GM23338 (cell line): Measurements from ENCODE around the gene TINAG. TPM values are rescaled to one million over a fixed set of nuclear protein-coding genes. Genes with fewer than 3 reads are reported as not detected.

Experiments
- ATAC-seq: fragments of 200-7000 bp; cut with Tn5 transposase; 3 replicates; pipeline ENCODE4 v1.9.1; 2020
- DNase-seq: peaks from one replicate; pipeline ENCODE4 v3.0.0-alpha.2; 2015; ENCODE audit warnings: low spot score
- H2AFZ ChIP-seq: fragments of 200-600 bp; sonication (generic); 2 replicates; pipeline ENCODE4 v1.8.0; 2016; ENCODE audit warnings: antibody characterized with exemption, mild to moderate bottlenecking, moderate library complexity
- H3F3A ChIP-seq: fragments of 200-600 bp; sonication (generic); replicated peaks from 2 replicates; pipeline ENCODE4 v1.8.0; 2017; ENCODE audit warnings: antibody characterized with exemption, mixed run types, low read depth
- H3K27ac ChIP-seq: fragments of 200-600 bp; sonication (generic); 2 replicates; pipeline ENCODE4 v1.6.1; 2016; ENCODE audit warnings: low read depth
- H3K27me3 ChIP-seq: fragments of 200-600 bp; sonication (generic); 2 replicates; pipeline ENCODE4 v1.8.0; 2016; ENCODE audit warnings: mild to moderate bottlenecking, mixed run types, moderate library complexity; ENCODE audit not compliant: insufficient read depth
- H3K36me3 ChIP-seq: fragments of 200-600 bp; sonication (generic); 2 replicates; pipeline ENCODE4 v1.8.0; 2016; ENCODE audit warnings: mild to moderate bottlenecking; ENCODE audit not compliant: insufficient read depth
- H3K4me1 ChIP-seq: fragments of 200-600 bp; sonication (generic); 2 replicates; pipeline ENCODE4 v1.8.0; 2016; ENCODE audit warnings: mild to moderate bottlenecking, moderate library complexity; ENCODE audit not compliant: insufficient read depth
- H3K4me2 ChIP-seq: fragments of 200-600 bp; sonication (generic); 2 replicates; pipeline ENCODE4 v1.7.1; 2017; ENCODE audit warnings: mixed run types
- H3K4me3 ChIP-seq: fragments of 200-600 bp; sonication (generic); 2 replicates; pipeline ENCODE4 v1.6.1; 2016; ENCODE audit warnings: mixed run types
- H3K79me2 ChIP-seq: fragments of 200-600 bp; sonication (generic); replicated peaks from 2 replicates; pipeline ENCODE4 v1.8.0; 2017; ENCODE audit warnings: mild to moderate bottlenecking; ENCODE audit not compliant: insufficient read depth
- H3K9me2 ChIP-seq: fragments of 200-600 bp; sonication (generic); 2 replicates; pipeline ENCODE4 v1.8.0; 2017; ENCODE audit not compliant: insufficient read depth
- H4K20me1 ChIP-seq: fragments of 200-600 bp; sonication (generic); replicated peaks from 2 replicates; pipeline ENCODE4 v1.8.0; 2017; ENCODE audit warnings: mild to moderate bottlenecking; ENCODE audit not compliant: insufficient read depth
- H3K27ac Mint-ChIP-seq: 2 replicates; pipeline ENCODE4 v1.8.0; 2020; ENCODE audit warnings: inconsistent platforms, mild to moderate bottlenecking, moderate library complexity, mixed read lengths
- H3K27me3 Mint-ChIP-seq: 3 replicates; pipeline ENCODE4 v1.8.0; 2022; ENCODE audit warnings: low read depth, mild to moderate bottlenecking, moderate library complexity, mixed read lengths, inconsistent platforms; ENCODE audit not compliant: insufficient read depth, poor library complexity
- H3K36me3 Mint-ChIP-seq: 3 replicates; pipeline ENCODE4 v1.8.0; 2021; ENCODE audit warnings: low read depth, mild to moderate bottlenecking, inconsistent platforms, moderate library complexity, mixed read lengths
- H3K4me1 Mint-ChIP-seq: 3 replicates; pipeline ENCODE4 v1.8.0; 2020; ENCODE audit warnings: mild to moderate bottlenecking, inconsistent platforms, mixed read lengths
- H3K4me3 Mint-ChIP-seq: 3 replicates; pipeline ENCODE4 v1.8.0; 2021; ENCODE audit warnings: moderate library complexity, mild to moderate bottlenecking, inconsistent platforms, mixed read lengths
- H3K9me3 Mint-ChIP-seq: 3 replicates; pipeline ENCODE4 v1.8.0; 2020; ENCODE audit warnings: moderate library complexity, mild to moderate bottlenecking, inconsistent platforms, mixed read lengths
- CREB1 ChIP-seq: fragments of 250-450 bp; sonication (Bioruptor Pico); IDR thresholded peaks from 2 replicates; pipeline ENCODE4 v1.5.0; 2020; ENCODE audit warnings: low read depth, mild to moderate bottlenecking, moderate library complexity
- CTCF ChIP-seq, 2 experiments: fragments of 200-600 bp in 1 of 2; sonication (generic) in 1 of 2; conservative IDR thresholded peaks; 2 replicates each; pipeline versions ENCODE4 v1.5.1 to v1.6.1; 2016 to 2017; ENCODE audit warnings: antibody characterized with exemption in 2 of 2, low read depth in 2 of 2, mild to moderate bottlenecking in 2 of 2, moderate library complexity in 1 of 2
- ETS1 ChIP-seq: IDR thresholded peaks from 2 replicates; pipeline ENCODE4 v1.6.1; 2016; ENCODE audit warnings: antibody characterized with exemption
- EZH2 ChIP-seq: fragments of 200-600 bp; sonication (generic); IDR thresholded peaks from one replicate; pipeline ENCODE4 v1.8.0; 2017; ENCODE audit warnings: antibody characterized with exemption, mild to moderate bottlenecking, low read depth; ENCODE audit not compliant: unreplicated experiment
- EZH2phosphoT487 ChIP-seq: fragments of 200-600 bp; sonication (generic); IDR thresholded peaks from one replicate; pipeline ENCODE4 v1.8.1; 2018; ENCODE audit warnings: antibody characterized with exemption; ENCODE audit not compliant: unreplicated experiment
- JUNB ChIP-seq: IDR thresholded peaks from one replicate; pipeline ENCODE4 v1.6.1; 2016; ENCODE audit warnings: antibody characterized with exemption; ENCODE audit not compliant: unreplicated experiment
- NANOG ChIP-seq: IDR thresholded peaks from 2 replicates; pipeline ENCODE4 v1.6.1; 2016; ENCODE audit warnings: antibody characterized with exemption, borderline replicate concordance
- POLR2AphosphoS5 ChIP-seq: IDR thresholded peaks from 2 replicates; pipeline ENCODE4 v1.6.1; 2016; ENCODE audit warnings: antibody characterized with exemption, low read depth
- ZNF114 ChIP-seq: fragments of 250-450 bp; sonication (Bioruptor Pico); IDR thresholded peaks from 2 replicates; pipeline ENCODE4 v1.5.0; 2020; ENCODE audit warnings: mild to moderate bottlenecking, moderate library complexity
- ZNF331 ChIP-seq: fragments of 250-450 bp; sonication (Bioruptor Pico); IDR thresholded peaks from 2 replicates; pipeline ENCODE4 v1.5.0; 2020; ENCODE audit warnings: low read depth, mild to moderate bottlenecking, moderate library complexity
- polyA plus RNA-seq: library from polyadenylated mRNA; unstranded; fragments of >200 nt; fragmentation: Nextera tagmentation; extraction: Ambion mirVana; gene quantifications from 2 replicates; pipeline ENCODE4 v1.2.1, GENCODE V29; 2016
- total RNA-seq: library from RNA; depleted of rRNA; stranded (reverse); fragments of >200 nt; shearing (Covaris generic); gene quantifications from 2 replicates; pipeline ENCODE4 v1.2.3, GENCODE V29; 2014
- TF ChIP-seq, protein P1 (sequence below): fragments of 250-450 bp; sonication (Bioruptor Pico); IDR thresholded peaks from 2 replicates; pipeline ENCODE4 v1.5.0; 2020; ENCODE audit warnings: mild to moderate bottlenecking, moderate library complexity
- TF ChIP-seq, protein P2 (sequence below): IDR thresholded peaks from one replicate; pipeline ENCODE4 v1.6.1; 2018; ENCODE audit warnings: antibody characterized with exemption; ENCODE audit not compliant: unreplicated experiment

TINAG gene
- total and polyA plus RNA-seq, 2 experiments from 2014 or later, result not detected

GRCh38 chr6:54288474-54288873 is 19.8 kb upstream of the TINAG start (continued):
- TF ChIP-seq CTCF (conservative IDR thresholded peaks at IDR 0.05; ENCODE audit: low read depth in 2 of 2) (no peak), ZNF114 (CRISPR knock-in tag) (no peak), CREB1 (CRISPR knock-in tag) (no peak)

GRCh38 chr6:54289426-54289825 is 18.8 kb upstream of the TINAG start:
- no peak overlapping the region for H3K4me3 Mint-ChIP-seq
- H3K27ac ChIP-seq, result no peak overlapping the region
- H3K27me3 Mint-ChIP-seq, result no peaks in the 10 kb centered on the region
- no peaks in the 10 kb centered on the region for H3K36me3 ChIP-seq
- H4K20me1 ChIP-seq, result no peaks in the 10 kb centered on the region
- peaks cover 25% of the 10 kb centered on the region for H3K4me1 Mint-ChIP-seq
- no peak overlapping the region for H3K4me3 ChIP-seq
- no peaks in the 10 kb centered on the region for H3K4me1 ChIP-seq
- no peaks in the 10 kb centered on the region for H3K9me3 Mint-ChIP-seq
- H3F3A ChIP-seq, result no peaks in the 10 kb centered on the region
- no peaks in the 10 kb centered on the region for H3K36me3 Mint-ChIP-seq
- H3K27ac Mint-ChIP-seq, result no peak overlapping the region
- no peak for DNase-seq
- H3K79me2 ChIP-seq, result no peaks in the 10 kb centered on the region
- ATAC-seq, result no peak
- no peak overlapping the region for H2AFZ ChIP-seq
- peaks cover 4% of the 10 kb centered on the region; the same call in 1 of the 2 replicates for H3K9me2 ChIP-seq
- no peak overlapping the region for H3K4me2 ChIP-seq
- no peaks in the 10 kb centered on the region for H3K27me3 ChIP-seq
- TF ChIP-seq, protein P1, sequence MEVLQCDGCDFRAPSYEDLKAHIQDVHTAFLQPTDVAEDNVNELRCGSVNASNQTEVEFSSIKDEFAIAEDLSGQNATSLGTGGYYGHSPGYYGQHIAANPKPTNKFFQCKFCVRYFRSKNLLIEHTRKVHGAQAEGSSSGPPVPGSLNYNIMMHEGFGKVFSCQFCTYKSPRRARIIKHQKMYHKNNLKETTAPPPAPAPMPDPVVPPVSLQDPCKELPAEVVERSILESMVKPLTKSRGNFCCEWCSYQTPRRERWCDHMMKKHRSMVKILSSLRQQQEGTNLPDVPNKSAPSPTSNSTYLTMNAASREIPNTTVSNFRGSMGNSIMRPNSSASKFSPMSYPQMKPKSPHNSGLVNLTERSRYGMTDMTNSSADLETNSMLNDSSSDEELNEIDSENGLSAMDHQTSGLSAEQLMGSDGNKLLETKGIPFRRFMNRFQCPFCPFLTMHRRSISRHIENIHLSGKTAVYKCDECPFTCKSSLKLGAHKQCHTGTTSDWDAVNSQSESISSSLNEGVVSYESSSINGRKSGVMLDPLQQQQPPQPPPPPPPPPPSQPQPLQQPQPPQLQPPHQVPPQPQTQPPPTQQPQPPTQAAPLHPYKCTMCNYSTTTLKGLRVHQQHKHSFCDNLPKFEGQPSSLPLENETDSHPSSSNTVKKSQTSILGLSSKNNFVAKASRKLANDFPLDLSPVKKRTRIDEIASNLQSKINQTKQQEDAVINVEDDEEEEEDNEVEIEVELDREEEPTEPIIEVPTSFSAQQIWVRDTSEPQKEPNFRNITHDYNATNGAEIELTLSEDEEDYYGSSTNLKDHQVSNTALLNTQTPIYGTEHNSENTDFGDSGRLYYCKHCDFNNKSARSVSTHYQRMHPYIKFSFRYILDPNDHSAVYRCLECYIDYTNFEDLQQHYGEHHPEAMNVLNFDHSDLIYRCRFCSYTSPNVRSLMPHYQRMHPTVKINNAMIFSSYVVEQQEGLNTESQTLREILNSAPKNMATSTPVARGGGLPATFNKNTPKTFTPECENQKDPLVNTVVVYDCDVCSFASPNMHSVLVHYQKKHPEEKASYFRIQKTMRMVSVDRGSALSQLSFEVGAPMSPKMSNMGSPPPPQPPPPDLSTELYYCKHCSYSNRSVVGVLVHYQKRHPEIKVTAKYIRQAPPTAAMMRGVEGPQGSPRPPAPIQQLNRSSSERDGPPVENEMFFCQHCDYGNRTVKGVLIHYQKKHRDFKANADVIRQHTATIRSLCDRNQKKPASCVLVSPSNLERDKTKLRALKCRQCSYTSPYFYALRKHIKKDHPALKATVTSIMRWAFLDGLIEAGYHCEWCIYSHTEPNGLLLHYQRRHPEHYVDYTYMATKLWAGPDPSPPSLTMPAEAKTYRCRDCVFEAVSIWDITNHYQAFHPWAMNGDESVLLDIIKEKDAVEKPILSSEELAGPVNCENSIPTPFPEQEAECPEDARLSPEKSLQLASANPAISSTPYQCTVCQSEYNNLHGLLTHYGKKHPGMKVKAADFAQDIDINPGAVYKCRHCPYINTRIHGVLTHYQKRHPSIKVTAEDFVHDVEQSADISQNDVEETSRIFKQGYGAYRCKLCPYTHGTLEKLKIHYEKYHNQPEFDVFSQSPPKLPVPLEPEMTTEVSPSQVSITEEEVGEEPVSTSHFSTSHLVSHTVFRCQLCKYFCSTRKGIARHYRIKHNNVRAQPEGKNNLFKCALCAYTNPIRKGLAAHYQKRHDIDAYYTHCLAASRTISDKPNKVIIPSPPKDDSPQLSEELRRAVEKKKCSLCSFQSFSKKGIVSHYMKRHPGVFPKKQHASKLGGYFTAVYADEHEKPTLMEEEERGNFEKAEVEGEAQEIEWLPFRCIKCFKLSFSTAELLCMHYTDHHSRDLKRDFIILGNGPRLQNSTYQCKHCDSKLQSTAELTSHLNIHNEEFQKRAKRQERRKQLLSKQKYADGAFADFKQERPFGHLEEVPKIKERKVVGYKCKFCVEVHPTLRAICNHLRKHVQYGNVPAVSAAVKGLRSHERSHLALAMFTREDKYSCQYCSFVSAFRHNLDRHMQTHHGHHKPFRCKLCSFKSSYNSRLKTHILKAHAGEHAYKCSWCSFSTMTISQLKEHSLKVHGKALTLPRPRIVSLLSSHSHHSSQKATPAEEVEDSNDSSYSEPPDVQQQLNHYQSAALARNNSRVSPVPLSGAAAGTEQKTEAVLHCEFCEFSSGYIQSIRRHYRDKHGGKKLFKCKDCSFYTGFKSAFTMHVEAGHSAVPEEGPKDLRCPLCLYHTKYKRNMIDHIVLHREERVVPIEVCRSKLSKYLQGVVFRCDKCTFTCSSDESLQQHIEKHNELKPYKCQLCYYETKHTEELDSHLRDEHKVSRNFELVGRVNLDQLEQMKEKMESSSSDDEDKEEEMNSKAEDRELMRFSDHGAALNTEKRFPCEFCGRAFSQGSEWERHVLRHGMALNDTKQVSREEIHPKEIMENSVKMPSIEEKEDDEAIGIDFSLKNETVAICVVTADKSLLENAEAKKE (CRISPR knock-in tag), result no peak
- TF ChIP-seq EZH2 (no peak), ETS1 (no peak), ZNF114 (CRISPR knock-in tag) (no peak), CREB1 (CRISPR knock-in tag) (no peak), ZNF331 (CRISPR knock-in tag) (no peak), NANOG (no peak), JUNB (no peak), POLR2AphosphoS5 (no peak), EZH2phosphoT487 (no peak)
- TF ChIP-seq, protein P2, sequence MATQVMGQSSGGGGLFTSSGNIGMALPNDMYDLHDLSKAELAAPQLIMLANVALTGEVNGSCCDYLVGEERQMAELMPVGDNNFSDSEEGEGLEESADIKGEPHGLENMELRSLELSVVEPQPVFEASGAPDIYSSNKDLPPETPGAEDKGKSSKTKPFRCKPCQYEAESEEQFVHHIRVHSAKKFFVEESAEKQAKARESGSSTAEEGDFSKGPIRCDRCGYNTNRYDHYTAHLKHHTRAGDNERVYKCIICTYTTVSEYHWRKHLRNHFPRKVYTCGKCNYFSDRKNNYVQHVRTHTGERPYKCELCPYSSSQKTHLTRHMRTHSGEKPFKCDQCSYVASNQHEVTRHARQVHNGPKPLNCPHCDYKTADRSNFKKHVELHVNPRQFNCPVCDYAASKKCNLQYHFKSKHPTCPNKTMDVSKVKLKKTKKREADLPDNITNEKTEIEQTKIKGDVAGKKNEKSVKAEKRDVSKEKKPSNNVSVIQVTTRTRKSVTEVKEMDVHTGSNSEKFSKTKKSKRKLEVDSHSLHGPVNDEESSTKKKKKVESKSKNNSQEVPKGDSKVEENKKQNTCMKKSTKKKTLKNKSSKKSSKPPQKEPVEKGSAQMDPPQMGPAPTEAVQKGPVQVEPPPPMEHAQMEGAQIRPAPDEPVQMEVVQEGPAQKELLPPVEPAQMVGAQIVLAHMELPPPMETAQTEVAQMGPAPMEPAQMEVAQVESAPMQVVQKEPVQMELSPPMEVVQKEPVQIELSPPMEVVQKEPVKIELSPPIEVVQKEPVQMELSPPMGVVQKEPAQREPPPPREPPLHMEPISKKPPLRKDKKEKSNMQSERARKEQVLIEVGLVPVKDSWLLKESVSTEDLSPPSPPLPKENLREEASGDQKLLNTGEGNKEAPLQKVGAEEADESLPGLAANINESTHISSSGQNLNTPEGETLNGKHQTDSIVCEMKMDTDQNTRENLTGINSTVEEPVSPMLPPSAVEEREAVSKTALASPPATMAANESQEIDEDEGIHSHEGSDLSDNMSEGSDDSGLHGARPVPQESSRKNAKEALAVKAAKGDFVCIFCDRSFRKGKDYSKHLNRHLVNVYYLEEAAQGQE, result no peak
